ENCODE data around the gene PRPS1. TPM values are rescaled to one million over a fixed set of nuclear protein-coding genes. Genes with fewer than 3 reads are reported as not detected.

Gene PRPS1
- total and polyA plus RNA-seq, 4 donors: 11.7 to 42.0 (median 33.0) TPM

DNA sequence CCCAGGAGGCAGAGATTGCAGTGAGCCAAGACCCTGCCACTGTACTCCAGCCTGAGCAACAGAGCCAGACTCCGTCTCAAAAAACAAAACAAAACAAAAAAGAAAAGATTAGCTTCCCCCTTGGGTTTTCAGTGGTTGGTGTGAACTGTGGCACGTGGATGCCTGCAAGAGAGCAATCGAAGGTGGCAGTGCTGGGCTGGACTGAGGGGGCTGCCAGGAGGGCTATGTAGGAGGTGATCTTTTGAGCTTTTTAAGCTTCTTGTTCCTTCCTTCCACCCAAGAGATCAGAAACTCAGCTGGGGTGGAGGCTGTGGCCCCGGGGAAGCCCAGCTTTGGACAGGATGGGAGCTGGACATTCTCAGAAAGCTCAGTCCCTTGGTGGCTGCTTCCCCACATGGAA lies 49.6 kb downstream of the PRPS1 start:
- DNase-seq: no peak
- Histone ChIP-seq H3K9ac (ENCODE audit: insufficient read depth in 1 of 2, low read length in 2 of 2) (no peak overlapping the region), H3K4me1 (ENCODE audit: control insufficient read depth in 5 of 5, insufficient read depth in 5 of 5, low read length in 5 of 5) (peaks cover 0 to 28% (median 11%) of the 10 kb centered on the region in 5 donors), H3K9me3 (ENCODE audit: control insufficient read depth in 4 of 4, insufficient read depth in 3 of 4, low read length in 3 of 4) (no peaks in the 10 kb centered on the region), H3K4me3 (no peak overlapping the region), H3K27me3 (ENCODE audit: control insufficient read depth in 3 of 3, insufficient read depth in 3 of 3, low read length in 2 of 3) (peaks cover 0 to 27% (median 7%) of the 10 kb centered on the region in 3 donors), H3K27ac (ENCODE audit: low read depth in 1 of 2, low read length in 1 of 2) (peak overlapping the region; percentile 75 to 98), H3K36me3 (ENCODE audit: control insufficient read depth in 4 of 4, insufficient read depth in 4 of 4, low read length in 4 of 4) (no peaks in the 10 kb centered on the region)
- no peak for TF ChIP-seq CTCF (IDR thresholded peaks at IDR 0.05; ENCODE audit: control extremely low read depth, extremely low read depth)
- WGBS, 2 donors: 70 to 73% methylated on average over 4 of the region's 4 CpGs
- no peak for ATAC-seq (ENCODE audit: insufficient read depth, low FRiP score)

- Histone ChIP-seq H3K27ac (ENCODE audit: low read depth in 1 of 2, low read length in 1 of 2) (peak overlapping the region; percentile 3 to 51), H3K4me3 (no peak overlapping the region), H3K36me3 (ENCODE audit: control insufficient read depth in 4 of 4, insufficient read depth in 4 of 4, low read length in 4 of 4) (no peaks in the 10 kb centered on the region), H3K4me1 (ENCODE audit: control insufficient read depth in 5 of 5, insufficient read depth in 5 of 5, low read length in 5 of 5) (peaks cover 6 to 23% (median 11%) of the 10 kb centered on the region in 5 donors), H3K9ac (ENCODE audit: insufficient read depth in 1 of 2, low read length in 2 of 2) (no peak overlapping the region), H3K27me3 (ENCODE audit: control insufficient read depth in 3 of 3, insufficient read depth in 3 of 3, low read length in 2 of 3) (peaks cover 0 to 20% (median 7%) of the 10 kb centered on the region in 3 donors), H3K9me3 (ENCODE audit: control insufficient read depth in 4 of 4, insufficient read depth in 3 of 4, low read length in 3 of 4) (no peaks in the 10 kb centered on the region)
- no peak for TF ChIP-seq CTCF (IDR thresholded peaks at IDR 0.05; ENCODE audit: control extremely low read depth, extremely low read depth)
- 73 to 77% methylated on average over 5 to 8 of the region's 8 CpGs for WGBS, 2 donors
- no peak for DNase-seq
- ATAC-seq (ENCODE audit: insufficient read depth, low FRiP score): no peak
Measured at GRCh38 chrX:107678957-107679740, 50.8 kb downstream of the PRPS1 start.

DNA sequence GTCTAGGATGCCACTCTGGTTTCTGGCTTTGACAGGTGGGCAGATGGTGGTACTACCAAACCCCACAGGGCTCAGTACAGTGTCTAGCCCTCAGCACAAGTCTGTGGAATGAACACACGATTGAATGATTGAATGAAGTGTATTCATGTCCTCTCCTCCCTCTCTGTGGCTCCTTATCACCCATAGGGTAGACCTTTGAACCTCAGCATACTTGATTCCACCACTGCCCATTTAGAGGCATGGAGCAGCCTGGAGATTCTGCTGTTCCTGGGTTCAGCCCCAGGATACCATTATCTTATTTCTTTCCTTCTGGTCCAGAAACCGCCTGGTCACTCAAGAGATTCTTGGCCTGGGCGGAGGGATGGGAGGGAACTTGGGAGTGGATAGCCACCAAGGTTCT lies 53.9 kb downstream of the PRPS1 start:
- Histone ChIP-seq H3K27ac (ENCODE audit: low read depth in 1 of 2, low read length in 1 of 2) (peak overlapping the region in 1 of 2 donors; percentile 43), H3K4me1 (ENCODE audit: control insufficient read depth in 5 of 5, insufficient read depth in 5 of 5, low read length in 5 of 5) (peaks cover 2 to 28% (median 6%) of the 10 kb centered on the region in 5 donors), H3K4me3 (no peak overlapping the region)

More for the DNA sequence above, 53.9 kb downstream of the PRPS1 start:
- no peaks in the 10 kb centered on the region for H3K9me3 ChIP-seq (ENCODE audit: control insufficient read depth in 4 of 4, insufficient read depth in 3 of 4, low read length in 3 of 4)
- no peak overlapping the region for H3K9ac ChIP-seq (ENCODE audit: insufficient read depth in 1 of 2, low read length in 2 of 2)
- ATAC-seq (ENCODE audit: insufficient read depth, low FRiP score) (no peak), DNase-seq (no peak)
- no peak for TF ChIP-seq CTCF (IDR thresholded peaks at IDR 0.05; ENCODE audit: control extremely low read depth, extremely low read depth)
- H3K27me3 ChIP-seq (ENCODE audit: control insufficient read depth in 3 of 3, insufficient read depth in 3 of 3, low read length in 2 of 3): peaks cover 0 to 20% (median 6%) of the 10 kb centered on the region in 3 donors
- WGBS, 2 donors: 78 to 97% methylated on average over 3 of the region's 3 CpGs
- no peaks in the 10 kb centered on the region for H3K36me3 ChIP-seq (ENCODE audit: control insufficient read depth in 4 of 4, insufficient read depth in 4 of 4, low read length in 4 of 4)
